ENCODE data around the gene ECSCR.

Gene ECSCR

GRCh38 chr5:139472386-139473030 lies 10.0 kb upstream of the ECSCR start:
- no peak overlapping the region for H3K4me3 ChIP-seq (ENCODE audit: severe bottlenecking)
- H3K27ac ChIP-seq (ENCODE audit: poor library complexity, severe bottlenecking): peak overlapping the region; percentile 50
- no peak for TF ChIP-seq CTCF (IDR thresholded peaks at IDR 0.05; ENCODE audit: poor library complexity, severe bottlenecking)
- ATAC-seq (ENCODE audit: low read depth) (no peak), DNase-seq (ENCODE audit: low spot score) (no peak)
- peaks cover 18% of the 10 kb centered on the region for H3K4me1 ChIP-seq (ENCODE audit: insufficient read depth, poor library complexity, severe bottlenecking)
- H3K9me3 ChIP-seq (ENCODE audit: severe bottlenecking): no peaks in the 10 kb centered on the region
- H3K27me3 ChIP-seq (ENCODE audit: insufficient read depth, poor library complexity, severe bottlenecking): no peaks in the 10 kb centered on the region
- H3K36me3 ChIP-seq (ENCODE audit: low read depth): peaks cover 7% of the 10 kb centered on the region; the same call in 1 of the 2 replicates

- H3K27me3 ChIP-seq (ENCODE audit: insufficient read depth, poor library complexity, severe bottlenecking): no peaks in the 10 kb centered on the region
- no peaks in the 10 kb centered on the region for H3K9me3 ChIP-seq (ENCODE audit: severe bottlenecking)
- ATAC-seq (ENCODE audit: low read depth) (no peak), DNase-seq (ENCODE audit: low spot score) (no peak)
- H3K27ac ChIP-seq (ENCODE audit: poor library complexity, severe bottlenecking): no peak within 1 kb of the TSS
- H3K4me3 ChIP-seq (ENCODE audit: severe bottlenecking): no peak within 1 kb of the TSS
- H3K36me3 ChIP-seq (ENCODE audit: low read depth): peaks cover 3% of the 10 kb centered on the region; the same call in 1 of the 2 replicates
- peaks cover 18% of the 10 kb centered on the region for H3K4me1 ChIP-seq (ENCODE audit: insufficient read depth, poor library complexity, severe bottlenecking)
- TF ChIP-seq CTCF (IDR thresholded peaks at IDR 0.05; ENCODE audit: poor library complexity, severe bottlenecking): no peak
These were observed 8.3 kb upstream of the ECSCR start, which contains the start of gene SMIM33 for GRCh38 chr5:139470821-139471300. Gene SMIM33, plus strand, starts transcription at chr5:139471004. Its CDS starts 118 bp downstream, at chr5:139471122.

GRCh38 chr5:139468421-139468931 lies 5.9 kb upstream of the ECSCR start:
- no peaks in the 10 kb centered on the region for H3K36me3 ChIP-seq (ENCODE audit: low read depth)
- peaks cover 3% of the 10 kb centered on the region for H3K4me1 ChIP-seq (ENCODE audit: insufficient read depth, poor library complexity, severe bottlenecking)
- no peak overlapping the region for H3K27ac ChIP-seq (ENCODE audit: poor library complexity, severe bottlenecking)
- TF ChIP-seq CTCF (IDR thresholded peaks at IDR 0.05; ENCODE audit: poor library complexity, severe bottlenecking): peak; percentile 12
- ATAC-seq (ENCODE audit: low read depth) (0 out of 3 replicates have a peak, but pooled peaks have one; percentile 15), DNase-seq (ENCODE audit: low spot score) (no peak)
- no peaks in the 10 kb centered on the region for H3K9me3 ChIP-seq (ENCODE audit: severe bottlenecking)
- no peaks in the 10 kb centered on the region for H3K27me3 ChIP-seq (ENCODE audit: insufficient read depth, poor library complexity, severe bottlenecking)
- H3K4me3 ChIP-seq (ENCODE audit: severe bottlenecking): no peak overlapping the region

GRCh38 chr5:139461698-139462097 lies 845 bp downstream of the ECSCR start:
- no peaks in the 10 kb centered on the region for H3K27me3 ChIP-seq (ENCODE audit: insufficient read depth, poor library complexity, severe bottlenecking)
- H3K9me3 ChIP-seq (ENCODE audit: severe bottlenecking): no peaks in the 10 kb centered on the region
- H3K27ac ChIP-seq (ENCODE audit: poor library complexity, severe bottlenecking): no peak overlapping the region
- no peak for DNase-seq (ENCODE audit: low spot score)
- TF ChIP-seq CTCF (IDR thresholded peaks at IDR 0.05; ENCODE audit: poor library complexity, severe bottlenecking): no peak
- H3K4me1 ChIP-seq (ENCODE audit: insufficient read depth, poor library complexity, severe bottlenecking): peaks cover 3% of the 10 kb centered on the region
- no peaks in the 10 kb centered on the region for H3K36me3 ChIP-seq (ENCODE audit: low read depth)
- peak; percentile 44; the same call in 2 of the 3 replicates for ATAC-seq (ENCODE audit: low read depth)
- no peak overlapping the region for H3K4me3 ChIP-seq (ENCODE audit: severe bottlenecking)

GRCh38 chr5:139461176-139461575 lies 1.4 kb downstream of the ECSCR start:
- DNase-seq (ENCODE audit: low spot score): no peak
- no peak for ATAC-seq (ENCODE audit: low read depth)

More at GRCh38 chr5:139461176-139461575, 1.4 kb downstream of the ECSCR start:
- Histone ChIP-seq H3K9me3 (ENCODE audit: severe bottlenecking) (no peaks in the 10 kb centered on the region), H3K27ac (ENCODE audit: poor library complexity, severe bottlenecking) (no peak overlapping the region), H3K4me3 (ENCODE audit: severe bottlenecking) (no peak overlapping the region), H3K36me3 (ENCODE audit: low read depth) (no peaks in the 10 kb centered on the region), H3K4me1 (ENCODE audit: insufficient read depth, poor library complexity, severe bottlenecking) (peaks cover 3% of the 10 kb centered on the region), H3K27me3 (ENCODE audit: insufficient read depth, poor library complexity, severe bottlenecking) (no peaks in the 10 kb centered on the region)
- TF ChIP-seq CTCF (IDR thresholded peaks at IDR 0.05; ENCODE audit: poor library complexity, severe bottlenecking): no peak
